EH (cell line): ENCODE measurements around the gene TMEM35A.

ENCODE experiments used
- DNase-seq: peaks from one replicate; pipeline ENCODE4 v3.0.0-alpha.2; 2015; ENCODE audit warnings: low read depth

TMEM35A gene, protein sequence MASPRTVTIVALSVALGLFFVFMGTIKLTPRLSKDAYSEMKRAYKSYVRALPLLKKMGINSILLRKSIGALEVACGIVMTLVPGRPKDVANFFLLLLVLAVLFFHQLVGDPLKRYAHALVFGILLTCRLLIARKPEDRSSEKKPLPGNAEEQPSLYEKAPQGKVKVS

DNA sequence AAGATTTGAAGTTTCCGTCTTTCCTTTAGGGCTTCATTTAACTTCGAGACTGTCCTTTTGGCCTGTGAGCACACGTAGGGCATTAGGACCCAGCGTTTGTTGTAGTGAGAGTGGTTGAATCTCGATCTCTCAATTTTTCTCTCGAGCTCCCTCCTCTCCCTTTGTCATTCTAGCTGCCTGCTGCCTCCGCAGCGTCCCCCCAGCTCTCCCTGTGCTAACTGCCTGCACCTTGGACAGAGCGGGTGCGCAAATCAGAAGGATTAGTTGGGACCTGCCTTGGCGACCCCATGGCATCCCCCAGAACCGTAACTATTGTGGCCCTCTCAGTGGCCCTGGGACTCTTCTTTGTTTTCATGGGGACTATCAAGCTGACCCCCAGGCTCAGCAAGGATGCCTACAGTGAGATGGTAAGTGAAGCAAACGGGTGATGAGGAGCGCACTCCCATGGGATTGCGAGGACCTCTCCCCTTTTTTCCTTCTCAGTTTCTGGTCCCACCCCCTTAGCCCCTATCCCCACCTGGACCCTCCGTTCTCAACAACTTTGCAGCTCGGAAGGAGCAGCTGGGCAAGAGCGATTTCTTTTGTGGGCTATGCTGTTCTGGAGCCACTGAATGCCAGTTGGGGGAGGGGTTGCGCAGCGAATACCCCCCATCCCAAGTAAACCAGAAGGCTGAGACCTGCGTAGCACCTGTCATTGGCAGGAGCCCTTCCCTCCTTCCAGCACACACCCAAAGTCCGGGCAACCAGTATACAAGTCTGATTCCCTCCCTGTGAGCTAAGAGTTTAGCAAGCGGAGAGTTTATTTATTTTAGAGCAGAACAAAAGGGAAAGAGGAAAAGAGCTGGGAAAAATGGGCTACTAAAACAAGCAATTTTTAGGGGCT lies at the start of gene TMEM35A:
Gene TMEM35A, plus strand, starts transcription at position 164 of the 883 bp plus-strand sequence. Its CDS starts 124 bp downstream, at position 288.
- DNase-seq, result peak; percentile 45

DNA sequence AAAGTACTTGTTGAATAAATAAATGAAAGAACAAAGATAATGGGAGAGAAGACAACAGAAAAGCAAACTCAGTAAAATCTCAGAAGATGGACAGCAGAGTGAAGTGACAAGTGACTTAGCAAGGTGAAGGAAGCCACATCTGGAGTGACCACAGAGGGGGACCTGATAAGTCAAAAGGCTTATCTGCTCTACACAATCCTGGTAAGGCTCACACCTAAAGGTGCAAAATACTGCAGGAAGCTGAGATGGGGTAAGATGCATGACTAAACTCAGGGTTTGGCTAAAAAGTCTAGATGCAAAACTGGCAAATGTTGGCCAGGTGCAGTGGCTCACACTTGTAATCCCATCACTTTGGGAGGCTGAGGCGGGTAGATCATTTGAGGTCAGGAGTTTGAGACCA lies 49.0 kb upstream of the TMEM35A start:
- no peak for DNase-seq

DNA sequence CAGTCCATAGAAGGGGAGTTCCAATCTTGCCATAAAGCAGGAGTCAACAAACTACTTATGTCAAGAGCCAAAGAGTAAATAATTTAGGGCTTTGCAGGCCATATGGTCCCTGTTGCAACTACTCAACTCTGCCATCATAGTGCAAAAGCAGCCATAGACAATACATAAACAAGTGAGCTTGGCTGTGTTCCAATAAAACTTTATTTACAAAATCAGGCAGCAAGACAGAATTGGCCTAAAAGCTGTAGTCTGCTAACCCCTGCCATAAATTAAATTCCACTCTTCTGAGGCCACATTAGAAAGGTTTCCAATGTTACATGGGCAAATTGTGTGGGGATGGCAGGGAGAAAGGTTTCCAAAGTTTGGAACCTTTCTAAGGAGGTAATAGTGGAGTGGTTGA lies 41.4 kb upstream of the TMEM35A start:
- DNase-seq, result no peak

DNA sequence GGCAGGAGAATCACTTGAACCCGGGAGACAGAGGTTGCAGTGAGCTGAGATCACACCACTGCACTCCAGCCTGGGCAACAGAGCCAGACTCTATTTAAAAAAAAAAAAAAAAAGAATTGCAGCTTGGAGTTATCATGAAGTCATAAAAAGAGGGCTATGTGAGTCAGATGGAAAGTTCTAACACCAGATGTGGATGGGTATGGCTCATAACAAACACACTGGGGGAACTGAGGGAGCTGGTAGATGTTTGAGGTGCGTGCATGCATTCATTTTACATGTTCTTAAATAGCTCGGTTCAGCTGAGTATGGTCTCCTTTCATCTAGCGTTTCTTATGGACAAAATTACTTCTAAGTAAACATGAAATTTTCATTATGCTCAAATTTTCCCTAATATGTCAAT lies 38.5 kb upstream of the TMEM35A start:
- DNase-seq, result peak; percentile 4

DNA sequence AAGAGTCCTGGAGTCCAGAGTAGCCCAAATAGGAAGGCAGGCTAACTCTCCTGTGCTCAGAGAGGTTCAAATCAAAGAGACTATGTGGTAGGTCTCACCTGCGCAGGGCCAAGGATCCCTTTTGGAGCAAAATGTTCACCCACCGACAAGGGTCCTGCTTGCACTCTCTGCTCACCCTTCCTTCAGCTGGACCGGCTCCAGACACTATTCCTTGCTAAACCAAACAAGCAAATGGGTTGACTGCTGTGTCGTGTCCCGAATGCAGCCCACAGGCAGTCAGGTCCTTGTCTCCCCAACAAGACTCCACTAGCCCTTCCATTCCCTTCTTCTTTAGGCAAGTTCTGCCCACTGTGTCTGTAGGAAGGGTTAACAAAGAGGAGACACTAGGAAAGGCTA lies 27.5 kb upstream of the TMEM35A start:
- DNase-seq, result no peak

DNA sequence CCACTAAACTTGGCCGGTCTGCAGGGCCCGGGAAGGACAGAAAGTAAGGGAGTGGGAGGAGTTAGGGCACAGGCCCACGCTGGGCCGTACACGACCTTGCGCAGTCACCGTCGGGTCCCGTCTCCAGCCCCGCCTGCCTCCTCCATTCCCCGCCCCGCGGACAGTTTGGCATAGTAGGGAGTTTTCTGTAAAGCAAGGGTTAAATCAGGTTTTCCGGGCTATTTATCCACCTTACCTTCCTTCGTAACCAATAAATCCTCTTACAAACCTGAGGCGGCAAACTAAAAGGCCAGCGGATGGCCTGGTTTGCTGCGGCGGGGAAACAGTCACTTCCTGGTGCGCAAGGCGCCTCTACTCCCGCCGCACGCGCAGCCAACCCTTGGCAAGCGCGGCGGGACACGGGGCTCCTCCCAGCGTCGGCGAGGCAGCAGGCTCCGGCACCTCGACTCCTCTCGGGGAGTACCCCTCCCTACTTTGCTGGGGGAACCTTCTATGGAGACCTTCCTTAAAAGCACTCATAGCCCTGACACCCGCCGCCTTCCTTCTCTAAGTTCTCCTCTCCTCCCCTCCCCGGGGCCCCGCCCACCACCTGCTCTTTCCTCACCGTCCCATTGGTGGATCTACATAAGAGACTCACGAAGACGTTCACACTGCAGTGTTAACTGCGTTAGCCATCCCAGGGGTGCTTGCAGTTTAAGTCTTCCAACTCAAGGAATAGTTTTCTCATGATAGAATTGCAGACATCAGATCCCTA lies 27.0 kb upstream of the TMEM35A start, which contains the start of gene TRMT2B:
Gene TRMT2B, minus strand, starts transcription at position 563 of the 754 bp plus-strand sequence. CDS start 9,822 bp downstream, outside the sequence.
- DNase-seq, result peak; percentile 76

DNA sequence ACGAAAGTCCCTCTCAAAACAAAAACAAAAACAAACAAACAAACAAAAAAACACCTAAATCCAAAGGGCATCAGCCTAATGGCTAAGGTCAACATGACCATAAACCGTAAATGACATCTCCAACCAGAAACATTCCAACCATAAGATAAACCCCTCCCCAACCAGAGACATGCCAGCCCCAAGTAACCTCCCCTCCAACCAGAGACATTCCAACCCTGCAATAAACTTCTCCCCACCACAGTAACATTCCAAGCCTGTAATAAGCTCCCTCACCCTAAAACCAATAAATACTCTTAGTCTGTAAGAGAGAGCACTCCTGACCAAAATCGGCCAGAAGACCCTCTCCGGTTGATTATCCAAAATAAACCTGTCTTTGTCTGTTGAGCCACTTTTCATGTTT lies 22.1 kb upstream of the TMEM35A start:
- peak; percentile 77 for DNase-seq

DNA sequence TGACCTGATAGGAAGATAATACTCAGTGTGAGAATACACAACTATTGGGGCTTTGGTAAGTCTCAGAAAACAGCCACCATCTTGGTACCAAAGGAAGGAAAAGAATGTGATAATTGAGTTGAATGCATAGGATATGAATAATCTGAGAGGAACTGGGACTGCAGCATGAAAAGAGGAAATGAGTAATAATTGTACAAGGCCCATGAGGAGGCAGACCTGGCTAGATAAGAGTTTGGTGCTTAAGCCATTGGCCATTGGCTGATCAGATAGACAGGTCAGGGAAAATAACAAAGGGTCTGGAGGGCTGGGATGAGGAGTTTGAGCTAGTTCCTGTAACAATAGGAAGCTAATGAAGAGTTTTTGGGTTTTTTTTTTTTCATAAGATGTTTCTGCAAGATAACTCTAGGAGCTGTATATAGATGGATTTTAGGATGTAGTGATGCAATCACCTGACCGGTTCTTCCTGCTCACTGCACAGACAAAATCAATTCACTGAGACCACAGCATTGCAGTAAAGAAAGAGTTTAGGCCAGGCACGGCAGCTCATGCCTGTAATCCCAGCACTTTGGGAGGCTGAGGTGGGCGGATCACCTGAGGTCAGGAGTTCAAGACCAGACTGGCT lies 21.5 kb upstream of the TMEM35A start:
- DNase-seq, result peak; percentile 82

DNA sequence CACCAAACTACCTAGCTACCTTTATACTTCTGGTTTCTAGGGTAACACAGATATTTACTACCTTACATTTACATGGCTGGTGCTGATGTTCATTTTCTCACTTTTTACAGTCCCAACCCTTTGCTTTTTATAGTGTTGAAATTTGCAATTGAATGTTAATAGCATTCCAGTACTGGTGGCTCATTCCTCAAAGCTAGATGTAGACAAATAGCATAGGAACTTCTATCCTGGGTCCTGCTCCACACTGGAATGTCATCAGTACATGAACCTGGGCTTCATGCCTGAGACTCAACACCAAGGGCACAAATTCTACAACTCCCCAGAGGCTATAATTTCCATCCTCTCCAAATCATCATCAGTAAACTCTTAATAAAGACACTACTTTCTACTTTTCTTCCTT lies 16.5 kb upstream of the TMEM35A start:
- DNase-seq, result peak; percentile 71

DNA sequence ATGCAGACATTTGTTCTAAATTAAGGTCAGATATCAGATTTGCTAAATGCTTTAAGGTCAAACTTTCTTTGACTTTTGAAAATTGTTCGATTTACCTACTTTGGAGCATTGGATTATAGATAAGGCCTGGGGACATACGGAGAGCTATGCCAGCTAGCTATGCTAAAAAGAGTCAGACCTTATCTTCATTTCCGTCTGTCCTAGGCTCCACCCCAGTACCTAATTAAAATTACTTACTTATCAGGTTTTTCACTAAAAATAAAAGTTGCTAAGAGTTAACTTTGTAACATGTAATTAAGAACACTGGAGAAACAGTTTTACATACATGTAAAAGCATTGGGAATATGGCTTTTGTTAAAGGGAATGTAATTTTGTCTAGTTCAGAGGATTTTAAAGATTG lies 7.1 kb upstream of the TMEM35A start:
- DNase-seq, result no peak

DNA sequence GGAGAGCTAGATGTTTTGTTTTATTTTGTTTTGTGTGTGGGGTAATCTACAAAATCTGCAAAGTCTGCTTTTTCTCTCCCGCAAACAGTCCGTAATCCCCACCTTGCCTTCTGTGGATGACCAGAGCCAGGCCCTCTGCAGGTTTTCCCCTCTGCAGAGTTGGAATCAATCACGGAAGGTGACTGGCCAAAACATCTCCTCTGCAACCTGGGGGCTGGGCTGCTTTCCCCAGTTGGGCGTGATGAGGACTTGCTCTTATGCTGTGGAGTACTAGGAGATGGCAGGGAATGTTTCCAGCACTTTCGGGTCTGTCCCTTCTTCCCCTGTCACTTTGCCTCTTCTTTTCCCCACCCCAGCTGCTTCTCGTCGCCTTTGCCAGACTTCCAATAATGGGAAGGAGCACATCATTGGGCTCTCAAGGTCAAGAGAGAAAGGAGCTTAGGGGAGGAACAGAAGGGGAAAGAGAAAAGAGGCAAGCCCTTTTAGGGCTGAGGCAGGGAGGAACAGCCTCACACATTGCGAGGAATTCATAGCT lies 1.1 kb downstream of the TMEM35A start:
- no peak for DNase-seq

DNA sequence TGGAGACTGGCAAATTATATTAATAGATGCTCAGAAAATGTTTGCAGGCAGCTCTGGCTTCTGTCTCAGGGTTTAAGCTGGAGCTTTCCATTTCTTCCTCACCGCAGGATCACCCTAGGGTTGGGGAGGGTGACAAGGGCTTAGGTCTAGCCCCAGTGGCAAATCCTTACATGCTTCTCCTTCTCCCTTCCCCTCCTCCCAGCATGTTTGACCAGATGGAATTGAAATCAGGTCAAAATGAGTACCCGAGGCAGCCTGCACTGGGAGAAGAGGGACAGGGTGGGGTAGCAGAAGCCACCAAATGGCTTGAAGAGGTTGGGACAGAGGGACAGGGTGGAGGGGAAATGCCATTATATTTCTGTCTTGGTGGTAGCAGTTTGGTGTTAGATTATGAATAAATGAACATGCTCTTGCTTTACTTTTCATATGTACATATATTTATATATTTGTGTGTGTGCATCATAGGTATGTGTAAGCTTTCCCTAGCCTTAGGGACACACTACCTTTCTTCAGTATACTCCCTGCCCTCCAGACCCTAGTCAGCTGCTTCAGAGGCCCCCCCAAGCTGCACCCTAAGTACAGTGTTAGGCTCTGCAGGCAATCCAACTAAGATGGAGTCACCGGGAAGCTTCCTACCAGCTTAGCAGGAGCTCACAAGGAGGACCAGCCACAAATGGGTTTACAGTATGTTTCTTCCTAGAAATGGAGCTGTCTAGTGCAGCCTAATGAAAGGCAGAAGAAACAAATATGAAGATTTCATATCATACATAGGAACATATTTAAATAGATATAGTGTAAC lies 1.8 kb downstream of the TMEM35A start:
- no peak for DNase-seq

DNA sequence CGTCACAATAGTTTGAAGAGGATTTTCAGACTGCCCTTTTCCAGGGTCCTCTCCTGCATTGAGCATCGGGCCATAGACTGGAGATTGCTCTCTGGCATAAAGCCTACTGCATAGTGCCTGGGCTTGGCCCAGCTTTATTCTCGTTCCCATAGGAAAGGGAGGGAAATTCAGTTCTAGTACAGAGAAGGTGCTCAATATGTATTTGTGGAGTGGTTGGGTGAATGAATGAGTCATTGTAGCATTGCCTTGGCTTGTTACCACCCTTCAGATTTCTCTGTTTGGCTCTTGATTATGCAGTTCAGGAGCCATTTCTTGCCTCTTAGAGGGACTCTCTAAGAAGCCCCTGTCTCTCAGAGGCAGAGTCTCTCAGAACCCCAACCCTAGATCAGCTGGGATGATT lies 2.6 kb downstream of the TMEM35A start:
- no peak for DNase-seq

DNA sequence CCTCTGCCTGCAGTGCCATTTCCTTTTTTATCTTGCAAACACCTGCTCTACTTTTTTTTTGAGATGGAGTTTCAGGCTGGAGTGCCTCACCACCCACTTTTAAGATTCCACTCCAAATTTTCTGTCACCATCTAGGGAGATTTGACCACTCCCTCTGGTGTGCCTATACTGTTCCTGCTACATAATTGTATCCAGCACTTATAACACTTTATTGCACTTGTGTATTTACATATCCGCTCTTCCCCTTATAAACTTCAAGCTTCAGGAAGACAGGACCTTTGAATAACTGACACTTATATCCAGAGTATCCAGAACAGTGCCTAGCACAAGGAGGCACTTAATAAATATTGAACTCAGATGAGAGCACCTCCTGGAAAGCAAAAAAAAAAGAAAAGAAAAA lies 13.1 kb downstream of the TMEM35A start:
- no peak for DNase-seq

DNA sequence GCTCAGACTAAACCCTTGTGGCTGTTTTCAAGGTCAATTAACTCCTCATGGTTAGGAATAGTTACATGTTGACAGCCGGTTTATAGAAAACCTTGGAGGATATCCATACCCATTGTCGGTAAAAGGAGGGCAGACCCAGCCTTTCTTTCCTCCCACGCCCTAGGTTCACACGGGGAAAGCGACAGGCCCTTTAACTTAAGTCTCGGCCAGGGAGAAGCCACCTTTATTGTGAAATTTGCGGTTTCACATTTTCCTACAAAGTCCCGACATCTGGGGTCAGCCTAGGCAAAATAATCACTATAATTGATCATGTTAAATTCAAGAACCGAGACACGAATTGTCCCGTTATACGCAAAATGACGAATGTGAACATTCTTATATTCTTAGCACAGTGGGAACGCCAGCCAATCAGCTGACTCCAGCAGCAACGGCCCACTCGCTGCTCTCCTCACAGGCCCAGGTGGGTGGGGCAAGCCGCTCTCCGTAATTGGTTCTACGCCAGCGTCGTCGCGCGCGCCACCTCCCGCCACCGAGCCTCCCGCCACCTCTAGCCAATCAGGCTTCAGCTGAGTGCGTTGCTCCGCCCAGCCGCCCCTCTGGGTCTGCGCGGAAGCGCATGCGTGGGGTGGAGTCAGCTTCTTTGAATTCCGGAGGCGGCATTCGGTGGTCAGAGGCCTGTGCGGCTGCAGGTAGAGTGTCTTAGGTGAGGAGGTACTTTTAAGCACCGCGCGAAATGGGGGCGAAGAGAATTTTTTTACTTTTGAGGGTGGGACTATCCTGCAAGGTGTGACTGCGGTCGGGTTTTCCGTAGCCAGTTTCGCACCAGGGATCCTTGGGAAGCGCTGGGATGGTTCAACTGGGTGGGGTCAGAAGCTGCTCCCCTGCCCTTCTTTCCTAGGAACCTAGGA lies 19.1 kb downstream of the TMEM35A start, which contains the start of gene CENPI:
Gene CENPI, plus strand, starts transcription at position 659 of the 908 bp plus-strand sequence. CDS start 2,867 bp downstream, outside the sequence.
- peak; percentile 93 for DNase-seq

DNA sequence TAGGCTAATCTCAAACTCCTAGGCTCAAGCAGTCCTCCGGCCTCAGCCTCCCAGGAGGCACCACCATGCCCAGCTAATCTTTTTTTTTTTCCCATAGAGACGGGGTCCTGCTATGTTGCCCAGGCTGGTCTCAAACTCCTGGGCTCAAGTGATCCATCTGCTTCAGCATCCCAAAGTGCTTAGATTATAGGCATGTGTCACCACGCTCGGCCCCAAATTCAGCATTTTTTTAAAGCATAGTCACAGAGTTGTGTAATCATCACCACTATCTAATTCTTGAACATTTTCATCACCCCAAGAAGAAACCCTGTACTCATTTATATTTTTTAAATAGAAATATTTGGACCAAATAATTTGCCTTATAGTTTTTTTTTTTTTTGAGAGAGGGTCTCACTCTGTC lies 29.6 kb downstream of the TMEM35A start:
- DNase-seq, result peak; percentile 80

DNA sequence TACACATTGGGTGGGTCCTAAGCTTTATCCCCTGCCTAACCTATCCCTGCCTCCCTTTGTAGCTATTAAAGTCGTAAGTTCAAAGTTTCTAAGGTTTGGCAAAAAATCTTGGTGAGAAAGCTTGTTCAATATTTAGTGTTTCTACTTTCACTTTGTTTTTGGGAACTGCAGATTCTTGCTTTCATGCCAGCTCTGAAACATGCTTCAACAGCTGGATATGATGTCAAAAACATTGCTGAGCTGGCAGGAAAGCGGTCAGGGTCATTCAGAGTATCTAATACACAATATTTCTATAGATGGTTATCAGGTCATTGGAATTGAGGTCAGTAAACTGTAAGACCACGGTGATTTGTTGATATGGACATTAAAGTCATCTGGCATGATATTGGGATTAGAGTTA lies 39.0 kb downstream of the TMEM35A start:
- peak; percentile 7 for DNase-seq

DNA sequence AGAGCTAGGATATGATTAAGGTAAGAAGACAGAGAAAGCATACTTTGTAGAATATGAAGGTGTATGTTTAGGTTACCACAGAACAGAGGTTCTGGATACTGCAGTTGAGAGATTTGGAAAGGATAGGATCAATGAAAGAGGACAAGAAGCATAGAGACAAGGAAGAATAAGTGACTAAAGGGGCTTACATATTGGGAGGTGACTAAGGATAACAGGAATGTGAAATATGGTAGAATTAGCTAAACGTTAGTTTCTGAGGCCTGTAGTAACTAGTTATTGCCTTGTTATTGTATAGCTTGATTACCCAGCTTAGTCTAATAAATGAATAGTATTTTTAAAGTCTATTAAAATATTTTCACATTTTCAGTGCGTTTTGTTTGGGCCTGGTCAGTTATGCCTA lies 57.6 kb downstream of the TMEM35A start:
- DNase-seq, result peak; percentile 21
